NCI-H187 treated with DMSO at 0.1 percent for 48 hours (cell line): ENCODE data around the gene NR2C2AP.
"Not testable (repeated sequence)": the region's sequence is repeated elsewhere in the genome, so short reads cannot be mapped to it uniquely, and the experiment has no call there.

Source experiments
- DNase-seq: peaks from one replicate; lab custom pipeline; 2025; lab: John Stamatoyannopoulos, UW

The NR2C2AP gene

DNA sequence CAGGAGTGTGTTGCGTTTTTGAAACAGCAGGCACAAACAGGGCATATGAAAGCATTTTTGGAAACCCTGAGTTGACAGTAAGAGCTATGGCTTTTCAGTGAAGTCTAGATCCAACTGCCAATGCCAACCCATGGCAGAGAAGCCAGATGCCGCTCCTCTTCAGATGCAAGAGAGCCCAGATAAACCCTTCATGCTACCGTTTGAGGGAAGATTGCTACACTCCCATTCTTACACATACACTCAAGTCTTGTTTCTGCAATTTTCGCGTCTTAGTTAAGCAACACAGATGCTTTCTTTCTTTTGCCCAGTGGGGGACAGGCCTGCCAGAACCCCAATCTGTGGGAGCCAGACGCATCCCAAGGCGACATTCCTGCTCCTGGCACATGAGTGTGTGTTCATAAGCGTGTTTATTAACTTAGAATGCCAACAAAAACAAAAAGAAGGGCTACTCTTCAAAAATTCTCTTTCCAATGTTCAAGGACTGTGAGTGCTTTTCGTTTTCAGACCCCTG lies 21.7 kb downstream of the NR2C2AP start:
- DNase-seq, result no peak

DNA sequence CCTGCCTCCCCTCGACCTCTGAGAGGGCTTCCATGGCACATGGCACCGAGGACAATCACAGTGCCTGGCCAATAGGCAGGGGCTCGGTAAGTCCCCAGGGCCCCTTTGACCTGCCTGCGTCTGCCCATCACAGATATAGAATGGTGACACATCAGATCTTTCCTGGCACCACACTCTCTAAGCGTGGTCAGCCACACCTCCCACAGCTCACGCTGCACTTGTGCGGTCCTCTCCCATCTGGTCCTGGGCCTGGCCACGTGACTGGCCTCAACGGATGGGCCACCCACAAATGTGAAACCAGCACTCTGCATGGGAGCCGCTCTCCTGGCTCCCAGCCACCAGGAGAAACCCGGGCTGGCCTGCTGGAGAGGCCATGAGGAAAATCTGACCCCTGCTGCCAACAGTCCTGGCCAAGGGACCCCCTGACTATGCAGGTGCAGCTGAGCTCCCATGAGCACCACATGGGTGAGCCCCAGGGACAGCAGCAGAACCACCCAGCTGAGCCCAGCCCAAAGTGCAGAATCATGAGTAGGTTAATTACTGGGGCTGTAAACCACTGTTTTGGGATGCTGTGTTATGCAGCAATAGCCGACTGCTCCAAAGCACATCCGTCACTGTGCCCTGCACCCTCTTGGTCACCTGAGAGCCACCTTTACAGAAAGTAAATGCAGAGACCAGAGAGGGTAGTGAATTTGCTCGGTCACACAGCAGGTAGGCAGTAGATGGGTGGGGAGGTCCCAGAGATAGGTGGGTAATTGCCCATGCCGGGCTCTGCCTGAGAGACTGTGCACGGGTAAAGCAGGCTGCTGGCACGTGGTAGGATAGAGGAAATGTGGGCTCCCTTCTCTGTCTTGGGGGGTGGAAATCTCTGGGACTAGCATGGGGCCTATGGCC lies 23.4 kb downstream of the NR2C2AP start:
- DNase-seq, result no peak

- no peak for DNase-seq
Measured at GRCh38 chr19:19176950-19177349, 26.3 kb downstream of the NR2C2AP start.

GRCh38 chr19:19173243-19173642 lies 30.0 kb downstream of the NR2C2AP start:
- DNase-seq, result not testable (repeated sequence)

- no peak for DNase-seq
Measured at GRCh38 chr19:19171821-19172532, 31.2 kb downstream of the NR2C2AP start.

DNA sequence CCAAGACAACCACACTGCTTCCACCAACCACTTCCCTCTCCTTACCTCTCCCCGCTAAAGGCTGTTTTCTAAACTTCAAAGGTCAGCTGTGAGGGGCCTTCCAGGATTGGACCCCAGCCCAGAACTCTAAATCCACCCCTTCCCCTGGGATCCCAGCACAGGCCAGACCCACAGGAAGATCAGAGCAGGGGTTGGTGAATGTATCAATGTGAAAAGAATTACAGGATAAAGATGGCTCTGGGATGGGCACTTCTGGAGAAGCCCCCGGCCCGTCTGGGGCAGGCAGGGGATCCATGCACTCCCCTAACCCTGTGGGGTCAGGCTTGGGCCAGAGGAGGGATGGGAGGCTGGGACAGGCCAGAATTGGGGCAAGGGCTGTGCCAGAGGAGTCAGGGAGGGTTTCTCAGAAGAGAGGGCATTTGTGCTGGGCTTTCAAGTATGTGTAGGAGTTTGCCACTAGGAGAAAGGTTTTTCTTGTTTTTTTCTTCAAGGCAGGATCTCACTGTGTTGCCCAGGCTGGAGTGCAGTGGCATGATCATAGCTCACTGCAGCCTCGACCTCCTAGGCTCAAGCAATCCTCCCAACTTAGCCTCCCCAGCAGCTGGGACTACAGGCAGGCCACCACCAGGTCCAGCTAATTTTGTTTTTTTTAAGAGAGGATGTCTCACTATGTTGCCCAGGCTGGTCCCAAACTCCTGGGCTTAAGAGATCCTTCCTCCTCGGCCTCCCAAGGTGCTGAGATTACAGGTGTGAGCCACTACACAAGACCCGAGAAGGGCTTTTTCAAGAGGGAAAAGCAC lies 32.1 kb downstream of the NR2C2AP start:
- DNase-seq, result no peak

DNA sequence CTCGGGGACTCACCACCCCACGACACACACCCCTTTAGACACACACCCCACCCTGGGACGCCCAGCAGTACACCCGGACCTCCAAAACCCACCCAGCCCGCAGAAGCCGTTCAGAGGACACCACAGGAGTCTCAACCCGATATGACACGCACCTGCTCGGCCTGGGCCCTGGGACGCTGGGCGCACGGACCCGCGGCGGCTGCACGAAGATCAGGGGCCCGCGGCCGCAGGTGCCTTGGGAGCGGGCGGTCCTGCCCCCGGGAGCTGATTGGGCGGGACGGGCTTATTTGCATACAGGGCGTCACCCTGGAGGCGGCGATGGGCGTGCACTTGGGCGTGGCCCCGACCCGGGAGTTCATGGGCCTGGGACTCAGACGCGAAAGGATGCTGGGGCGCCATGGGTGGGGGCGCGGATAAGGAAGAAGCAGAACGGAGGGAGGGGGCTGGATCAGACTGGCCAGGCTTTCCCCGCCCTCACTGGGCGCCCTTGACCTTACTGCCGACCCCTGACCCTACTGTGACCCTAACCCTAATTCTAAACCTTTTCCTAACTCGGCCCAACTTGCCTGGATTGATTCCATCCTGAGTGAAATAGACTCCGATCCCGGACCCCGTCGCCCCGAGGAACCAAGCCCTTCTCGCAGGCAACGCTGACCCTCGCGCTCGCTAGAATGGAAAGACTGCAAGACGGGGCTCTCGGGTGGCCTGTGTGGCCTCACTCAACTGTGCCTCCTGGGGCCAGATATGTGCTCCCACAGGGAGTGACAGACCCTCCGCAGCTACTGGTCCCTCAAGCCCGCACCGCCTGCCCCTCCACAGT lies 33.0 kb downstream of the NR2C2AP start, which contains the start of gene MEF2B:
MEF2B (minus strand) TSS at position 211 of the 820 bp plus-strand sequence. CDS start 19,528 bp downstream, outside the sequence.
- DNase-seq, result no peak

DNA sequence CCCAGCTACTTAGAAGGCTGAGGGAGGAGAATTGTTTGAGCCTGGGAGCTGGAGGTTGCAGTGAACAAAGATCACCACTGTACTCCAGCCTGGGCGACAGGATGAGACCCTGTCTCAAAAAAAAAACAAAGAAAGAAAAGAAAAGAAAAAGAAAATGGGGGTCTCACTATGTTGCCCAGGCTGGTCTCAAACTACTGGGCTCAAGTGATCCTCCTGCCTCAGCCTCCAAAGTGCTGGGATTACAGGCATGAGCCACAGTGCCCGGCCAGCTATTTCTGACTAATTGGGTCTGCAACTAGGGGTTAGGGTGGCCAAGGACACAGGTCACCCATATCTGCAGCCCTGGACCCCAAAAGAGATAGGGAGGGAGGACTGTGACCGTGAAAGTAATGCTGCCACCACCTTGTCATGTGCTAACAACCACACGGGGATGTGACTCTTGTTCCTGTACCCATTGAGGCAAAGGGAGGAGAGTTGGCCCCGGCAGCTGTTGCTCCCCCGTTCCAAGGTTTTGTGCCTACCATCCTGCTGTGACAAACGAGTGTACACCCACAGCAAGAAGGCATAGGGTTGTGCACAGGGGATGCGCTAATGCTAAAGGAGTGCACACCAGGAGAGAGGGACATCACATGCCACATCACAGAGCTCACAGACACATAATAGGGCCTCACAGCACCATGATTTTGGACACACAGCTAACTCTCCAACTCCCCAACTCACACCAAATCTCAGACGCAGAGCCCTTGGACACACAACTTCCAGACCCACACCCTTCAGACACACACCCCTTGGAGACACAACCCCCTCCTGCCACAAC lies 33.8 kb downstream of the NR2C2AP start:
- no peak for DNase-seq

DNA sequence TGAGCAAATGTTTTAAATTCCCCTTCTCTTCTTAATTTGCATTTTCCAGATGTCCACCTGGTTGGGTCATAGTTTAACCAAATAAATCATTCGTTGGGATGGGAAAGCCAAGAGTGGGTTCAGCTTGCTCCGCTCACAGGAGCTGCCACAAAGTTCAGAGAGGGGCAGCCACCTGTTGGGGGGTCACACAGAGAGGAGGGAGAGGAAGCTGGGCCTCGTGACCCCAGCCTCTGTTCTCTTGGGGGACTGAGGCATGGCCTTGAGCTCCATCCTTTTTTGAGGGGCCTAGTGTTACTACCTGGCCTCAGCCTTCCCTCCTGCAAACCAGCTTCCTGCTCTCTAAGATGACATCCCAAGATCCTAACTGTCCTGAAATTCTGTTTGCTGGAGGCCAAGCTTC lies 35.6 kb downstream of the NR2C2AP start:
- DNase-seq, result no peak

DNA sequence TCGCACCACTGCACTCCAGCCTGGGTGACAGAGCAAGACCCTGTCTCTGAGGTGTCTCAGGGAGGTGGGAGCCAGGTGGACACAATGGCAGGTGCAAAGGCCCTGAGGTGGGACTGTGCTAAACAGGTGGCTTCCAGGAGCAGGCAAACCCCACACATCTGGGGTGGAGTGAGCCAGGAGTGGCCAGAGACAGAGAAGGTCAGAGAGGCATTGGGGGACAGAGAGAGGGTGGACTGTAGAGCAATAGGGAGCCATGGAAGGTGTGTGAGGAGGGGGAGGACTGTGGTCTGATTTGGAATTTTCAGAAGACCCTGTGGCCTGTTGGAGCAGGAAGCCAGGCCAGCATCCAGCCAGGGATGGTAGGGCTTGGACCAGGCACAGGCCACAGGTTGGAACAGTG lies 37.8 kb downstream of the NR2C2AP start:
- no peak for DNase-seq

DNA sequence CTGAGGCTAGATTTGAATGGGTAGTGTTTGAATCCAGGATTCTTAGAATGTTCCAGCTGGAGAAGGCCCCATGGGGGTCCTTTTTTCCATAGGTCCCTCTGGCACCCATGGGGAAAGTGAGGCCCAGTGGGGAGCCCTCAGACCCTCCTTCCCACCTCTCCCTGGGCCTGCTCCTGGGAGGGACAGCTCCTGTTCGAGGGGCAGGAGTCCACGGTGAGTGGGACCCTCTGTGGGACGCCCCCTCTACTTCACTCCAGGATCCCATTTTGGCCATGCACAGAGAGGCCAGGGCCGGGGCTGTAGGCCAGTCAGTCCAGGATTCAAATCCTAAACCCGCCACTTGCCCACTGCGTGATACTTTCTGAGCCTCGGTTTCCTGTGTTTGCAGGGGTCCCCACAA lies 40.7 kb downstream of the NR2C2AP start:
- DNase-seq, result no peak

DNA sequence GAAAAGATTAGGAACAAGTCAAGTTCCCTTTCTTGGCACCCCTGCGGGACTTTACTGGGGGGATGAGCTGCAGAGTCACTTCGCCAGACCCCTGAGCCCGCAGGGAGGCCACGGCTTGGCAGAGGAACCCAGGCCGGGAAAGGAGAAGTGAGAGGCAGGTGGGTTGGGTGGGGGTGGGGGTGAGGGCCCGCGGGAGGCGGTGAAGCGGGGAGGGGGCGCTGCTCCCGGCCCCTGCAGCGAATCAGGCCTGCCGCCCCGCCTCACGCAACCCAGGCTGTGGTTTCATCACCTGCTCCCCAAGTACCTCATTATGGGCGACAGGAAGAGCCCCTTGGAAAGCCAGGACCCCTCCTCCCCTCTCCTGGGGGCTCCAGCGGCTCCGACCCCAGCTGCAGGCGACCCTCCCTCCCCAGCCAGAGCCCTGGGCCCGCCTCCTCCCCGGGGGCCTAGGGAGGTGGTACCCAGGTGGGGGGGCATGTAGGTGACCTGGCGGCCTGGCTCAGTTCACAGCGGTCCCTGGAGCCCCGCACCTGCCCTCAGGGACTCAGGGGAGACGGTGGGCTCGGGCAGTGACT lies 42.7 kb downstream of the NR2C2AP start:
- DNase-seq, result no peak

DNA sequence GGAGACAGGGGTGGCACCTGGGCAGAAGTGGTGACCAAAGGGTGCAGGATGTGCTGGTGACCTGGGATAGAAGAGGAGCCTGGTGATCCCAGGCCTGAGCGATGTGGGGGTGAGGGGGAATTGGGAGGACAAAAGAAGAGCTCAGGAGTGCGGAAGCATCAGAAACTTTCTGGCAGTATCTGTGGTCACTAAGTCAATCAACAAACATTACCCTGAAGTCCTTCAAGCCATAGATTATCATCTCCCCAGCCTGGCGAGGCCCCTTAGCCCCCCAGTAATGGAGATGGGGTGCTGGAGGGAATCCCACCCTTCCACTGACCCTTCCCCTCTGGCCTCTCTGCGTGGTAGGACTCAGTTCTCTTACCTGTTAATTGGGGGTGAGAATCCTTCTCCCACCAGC lies 43.7 kb downstream of the NR2C2AP start:
- DNase-seq, result no peak

DNA sequence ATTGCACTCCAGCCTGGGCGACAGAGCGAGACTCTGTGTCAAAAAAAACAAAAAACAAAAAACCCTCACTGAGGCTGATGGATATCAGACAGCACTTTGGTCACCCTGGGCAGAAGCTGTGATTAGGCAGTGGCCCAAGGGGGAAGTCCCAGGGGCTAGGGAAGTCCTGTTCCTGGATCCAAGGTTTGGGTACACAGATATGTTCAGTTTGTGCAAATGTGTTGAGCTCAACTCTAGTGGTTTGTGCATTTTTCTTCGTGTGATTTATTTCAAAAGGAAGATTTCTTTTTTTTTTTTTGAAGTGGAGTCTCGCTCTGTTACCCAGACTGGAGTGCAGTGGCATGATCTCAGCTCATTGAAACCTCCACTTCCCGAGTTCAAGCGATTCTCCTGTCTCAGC lies 45.4 kb downstream of the NR2C2AP start:
- no peak for DNase-seq

- no peak for DNase-seq
Measured at GRCh38 chr19:19155495-19156219, 47.6 kb downstream of the NR2C2AP start.

GRCh38 chr19:19154768-19155494 lies 48.3 kb downstream of the NR2C2AP start:
- DNase-seq, result no peak

DNA sequence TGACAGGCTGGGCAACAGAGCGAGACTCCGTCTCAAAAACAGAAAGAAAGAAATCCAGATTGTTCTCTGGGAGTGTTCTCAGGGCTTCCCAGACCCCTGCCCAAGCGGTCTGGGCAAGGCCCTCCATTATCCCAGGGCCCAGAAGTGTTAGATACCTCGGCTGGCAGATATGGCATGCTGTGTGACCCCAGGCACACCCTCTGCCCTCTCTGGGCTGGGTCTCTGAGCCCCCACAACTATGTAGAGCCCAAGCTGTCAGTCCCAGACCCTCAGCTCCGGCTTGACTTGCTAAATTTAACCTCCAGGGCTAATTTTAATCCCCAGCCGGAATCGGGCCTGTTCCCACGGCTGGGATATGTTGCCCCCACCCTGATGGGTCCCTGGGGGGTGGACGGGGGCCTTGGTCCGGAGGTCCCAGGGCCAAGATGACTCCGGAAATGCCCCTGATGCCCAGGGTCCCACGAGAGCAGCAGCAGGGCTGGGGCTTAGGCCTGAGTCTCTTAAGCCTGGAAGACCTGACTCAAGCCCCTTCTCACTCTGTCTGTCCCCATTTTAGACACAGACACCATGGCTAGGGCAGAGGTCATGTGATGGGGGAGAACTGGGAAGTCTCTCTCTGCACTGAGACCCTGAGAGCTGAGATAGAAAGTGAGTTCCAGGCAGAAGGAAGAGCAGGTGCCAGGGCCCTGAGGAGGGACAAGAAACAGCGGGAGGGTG lies 50.4 kb downstream of the NR2C2AP start:
- DNase-seq, result no peak

DNA sequence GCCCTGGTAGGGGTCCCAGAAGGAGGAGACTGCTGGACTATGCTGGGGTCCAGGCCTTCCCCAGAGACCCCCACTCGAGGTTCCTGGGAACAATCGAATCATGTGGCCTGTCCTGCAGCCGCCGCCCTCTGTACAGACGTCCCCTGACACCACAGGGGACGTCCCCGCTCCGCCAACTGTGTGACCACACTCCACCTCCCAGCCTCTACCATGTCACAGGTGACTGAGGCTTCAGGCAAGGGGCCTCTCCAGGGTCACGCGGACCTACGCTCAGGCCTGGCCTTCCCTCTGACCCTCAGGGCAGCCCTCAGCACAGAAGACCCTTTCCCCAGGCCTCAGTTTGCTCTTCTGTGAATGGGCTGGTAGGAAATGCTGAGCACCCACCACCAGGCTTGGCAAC lies 51.8 kb downstream of the NR2C2AP start:
- no peak for DNase-seq
